Measurements from ENCODE around the gene LRRC74A.
"Not testable (repeated sequence)": the region's sequence is repeated elsewhere in the genome, so short reads cannot be mapped to it uniquely, and the experiment has no call there.

The LRRC74A gene

GRCh38 chr14:76891391-76891790 is 65.2 kb downstream of the LRRC74A start:
- Histone ChIP-seq H3K27me3 (no peaks in the 10 kb centered on the region), H3K36me3 (no peaks in the 10 kb centered on the region), H3K9me3 (no peaks in the 10 kb centered on the region), H3K4me1 (no peaks in the 10 kb centered on the region), H3K4me3 (ENCODE audit: low read depth, low read length) (no peak overlapping the region)
- no peak for DNase-seq
- TF ChIP-seq CTCF (IDR thresholded peaks at IDR 0.05; ENCODE audit: low read depth, low read length) = no peak

- H3K36me3 ChIP-seq = no peaks in the 10 kb centered on the region
- no peak for TF ChIP-seq CTCF (IDR thresholded peaks at IDR 0.05; ENCODE audit: low read depth, low read length)
- DNase-seq = no peak
- no peaks in the 10 kb centered on the region for H3K27me3 ChIP-seq
- H3K4me3 ChIP-seq (ENCODE audit: low read depth, low read length) = no peak overlapping the region
- H3K4me1 ChIP-seq = no peaks in the 10 kb centered on the region
- no peaks in the 10 kb centered on the region for H3K9me3 ChIP-seq
Observed at GRCh38 chr14:76894308-76894707, 68.1 kb downstream of the LRRC74A start.

- not testable (repeated sequence) for H3K36me3 ChIP-seq; H3K9me3 ChIP-seq; H3K27me3 ChIP-seq; H3K4me3 ChIP-seq (ENCODE audit: low read depth, low read length); DNase-seq; H3K4me1 ChIP-seq
Observed at GRCh38 chr14:76898006-76898405, 71.8 kb downstream of the LRRC74A start.

- peaks cover 16% of the 10 kb centered on the region for H3K4me1 ChIP-seq
- H3K36me3 ChIP-seq = no peaks in the 10 kb centered on the region
- no peaks in the 10 kb centered on the region for H3K27me3 ChIP-seq
- no peak overlapping the region for H3K4me3 ChIP-seq (ENCODE audit: low read depth, low read length)
- no peak for TF ChIP-seq CTCF (IDR thresholded peaks at IDR 0.05; ENCODE audit: low read depth, low read length)
- no peaks in the 10 kb centered on the region for H3K9me3 ChIP-seq
- no peak for DNase-seq
Observed at GRCh38 chr14:76900682-76901081, 74.5 kb downstream of the LRRC74A start.

- H3K36me3 ChIP-seq = no peaks in the 10 kb centered on the region
- H3K4me1 ChIP-seq = peaks cover 16% of the 10 kb centered on the region
- no peak for DNase-seq
- no peaks in the 10 kb centered on the region for H3K9me3 ChIP-seq
- TF ChIP-seq CTCF (IDR thresholded peaks at IDR 0.05; ENCODE audit: low read depth, low read length) = no peak
- H3K4me3 ChIP-seq (ENCODE audit: low read depth, low read length) = no peak overlapping the region
- no peaks in the 10 kb centered on the region for H3K27me3 ChIP-seq
Observed at GRCh38 chr14:76901171-76902055, 75.2 kb downstream of the LRRC74A start.

DNA sequence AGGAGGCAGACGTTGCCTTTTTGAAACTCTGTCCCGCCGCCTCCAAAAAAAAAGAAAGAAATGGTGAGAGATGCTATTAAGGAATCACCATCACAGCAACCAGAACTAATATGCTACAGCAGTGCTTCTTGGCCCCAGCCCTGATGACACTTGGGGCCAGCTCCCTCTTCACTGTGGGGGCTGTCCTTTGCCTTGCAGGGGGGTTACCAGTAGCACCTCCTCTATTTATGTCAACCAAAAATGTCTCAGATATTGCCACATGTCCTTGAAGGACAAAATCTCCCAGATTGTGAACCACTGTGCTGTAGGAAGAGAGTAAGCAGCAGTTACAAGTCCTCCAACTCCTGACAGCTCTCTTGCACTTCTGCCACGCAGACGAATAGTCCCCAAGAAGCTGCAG is 76.4 kb downstream of the LRRC74A start:
- Histone ChIP-seq H3K27me3 (no peaks in the 10 kb centered on the region), H3K9me3 (no peaks in the 10 kb centered on the region), H3K4me3 (ENCODE audit: low read depth, low read length) (no peak overlapping the region), H3K36me3 (no peaks in the 10 kb centered on the region), H3K4me1 (peaks cover 16% of the 10 kb centered on the region)
- DNase-seq = no peak
- TF ChIP-seq CTCF (IDR thresholded peaks at IDR 0.05; ENCODE audit: low read depth, low read length) = no peak

All from BE2C (cell line).